Myometrial cell (primary cell): ENCODE results near the gene LRRC7. TPM values are rescaled to one million over a fixed set of nuclear protein-coding genes. Genes with fewer than 3 reads are reported as not detected.

Experiments
- total RNA-seq: library from RNA; depleted of rRNA; stranded (reverse); fragments of >200 nt; gene quantifications from 2 replicates; pipeline ENCODE4 v1.2.3, GENCODE V29; 2015

The LRRC7 gene
- under 0.01 TPM in 1 of 2 replicates, not detected in the other for total RNA-seq

DNA sequence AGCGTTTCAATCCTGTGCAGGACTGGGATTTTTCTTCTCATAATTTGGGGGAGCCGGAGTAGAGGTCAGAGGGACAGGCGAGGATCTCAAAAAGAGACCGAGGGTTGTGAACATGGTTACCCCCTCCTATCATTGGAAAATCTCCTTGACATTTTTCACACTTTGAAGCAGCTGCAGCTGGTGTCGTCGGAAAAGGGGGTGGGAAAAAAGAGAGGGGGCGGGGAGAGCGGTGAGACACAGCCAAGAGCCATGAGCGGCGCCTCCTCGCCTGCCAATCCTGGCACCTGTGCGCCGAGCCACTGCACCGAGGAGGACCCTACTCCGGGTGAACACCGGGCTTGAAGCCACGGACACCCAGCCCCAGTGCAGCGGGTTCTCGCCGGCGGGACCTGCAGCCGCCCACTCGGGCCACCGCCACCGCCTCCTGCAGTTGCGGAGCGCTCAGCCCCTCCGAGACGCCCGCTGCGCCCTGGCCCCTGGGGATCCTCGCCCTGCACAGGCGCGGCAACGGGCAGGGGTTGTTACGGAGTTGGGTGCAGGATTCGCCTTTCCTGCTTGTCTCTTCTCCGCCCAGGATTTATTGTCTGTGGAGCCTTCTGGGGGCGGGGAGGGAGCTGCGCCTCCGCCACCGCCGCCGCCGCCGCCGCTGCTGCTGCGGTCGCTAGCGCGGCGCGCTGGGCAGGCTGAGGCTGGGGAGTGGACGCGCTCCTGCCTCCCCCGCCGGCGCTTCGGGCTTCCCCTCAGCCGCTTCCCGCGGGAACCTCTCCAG, at the start of gene LRRC7:
Gene LRRC7, plus strand, starts transcription at position 271 of the 769 bp plus-strand sequence. CDS start 718 bp downstream, outside the sequence.

